DMS153 treated with DMSO at 0.1 percent for 48 hours (cell line): ENCODE data around the gene UGT3A1.
"Not testable (repeated sequence)": the region's sequence is repeated elsewhere in the genome, so short reads cannot be mapped to it uniquely, and the experiment has no call there.

Source experiments
- DNase-seq: peaks from one replicate; lab custom pipeline; 2025; ENCODE audit not compliant: unreplicated experiment; lab: John Stamatoyannopoulos, UW

The UGT3A1 gene, protein sequence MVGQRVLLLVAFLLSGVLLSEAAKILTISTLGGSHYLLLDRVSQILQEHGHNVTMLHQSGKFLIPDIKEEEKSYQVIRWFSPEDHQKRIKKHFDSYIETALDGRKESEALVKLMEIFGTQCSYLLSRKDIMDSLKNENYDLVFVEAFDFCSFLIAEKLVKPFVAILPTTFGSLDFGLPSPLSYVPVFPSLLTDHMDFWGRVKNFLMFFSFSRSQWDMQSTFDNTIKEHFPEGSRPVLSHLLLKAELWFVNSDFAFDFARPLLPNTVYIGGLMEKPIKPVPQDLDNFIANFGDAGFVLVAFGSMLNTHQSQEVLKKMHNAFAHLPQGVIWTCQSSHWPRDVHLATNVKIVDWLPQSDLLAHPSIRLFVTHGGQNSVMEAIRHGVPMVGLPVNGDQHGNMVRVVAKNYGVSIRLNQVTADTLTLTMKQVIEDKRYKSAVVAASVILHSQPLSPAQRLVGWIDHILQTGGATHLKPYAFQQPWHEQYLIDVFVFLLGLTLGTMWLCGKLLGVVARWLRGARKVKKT

DNA sequence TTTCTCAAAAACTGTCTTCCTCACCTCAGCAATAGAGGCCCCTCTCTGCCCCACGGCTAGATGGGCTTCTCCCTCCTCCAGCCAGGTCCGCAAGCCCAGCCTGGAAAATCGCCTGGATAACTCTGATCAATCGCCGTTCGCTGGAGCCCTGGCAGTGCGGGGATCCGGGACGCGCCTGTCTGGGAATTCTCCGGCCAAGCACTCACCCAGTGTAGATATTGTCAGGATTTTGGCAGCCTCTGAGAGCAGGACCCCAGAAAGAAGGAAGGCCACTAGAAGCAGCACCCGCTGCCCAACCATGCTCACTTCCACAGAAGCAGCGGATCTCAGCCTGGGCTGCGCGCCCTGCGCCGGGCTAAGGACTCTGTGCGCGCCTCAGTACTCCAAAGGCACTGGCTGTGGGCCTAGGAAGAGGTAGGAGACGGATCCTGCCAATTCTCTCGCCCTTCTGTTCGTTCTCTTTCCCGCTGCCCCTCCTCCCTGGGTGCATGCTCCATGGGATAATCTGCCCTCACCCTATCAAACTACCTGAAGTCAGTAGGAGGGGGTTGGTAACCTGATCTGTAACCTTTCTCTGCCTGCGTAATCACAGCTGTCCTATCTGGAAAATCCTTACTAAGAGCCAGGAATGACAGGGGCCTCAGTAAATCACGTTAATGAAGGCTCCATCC, at the start of gene UGT3A1:
Gene UGT3A1, minus strand, starts transcription at position 450 of the 671 bp plus-strand sequence. Its CDS starts 150 bp downstream, at position 300.
- no peak for DNase-seq

DNA sequence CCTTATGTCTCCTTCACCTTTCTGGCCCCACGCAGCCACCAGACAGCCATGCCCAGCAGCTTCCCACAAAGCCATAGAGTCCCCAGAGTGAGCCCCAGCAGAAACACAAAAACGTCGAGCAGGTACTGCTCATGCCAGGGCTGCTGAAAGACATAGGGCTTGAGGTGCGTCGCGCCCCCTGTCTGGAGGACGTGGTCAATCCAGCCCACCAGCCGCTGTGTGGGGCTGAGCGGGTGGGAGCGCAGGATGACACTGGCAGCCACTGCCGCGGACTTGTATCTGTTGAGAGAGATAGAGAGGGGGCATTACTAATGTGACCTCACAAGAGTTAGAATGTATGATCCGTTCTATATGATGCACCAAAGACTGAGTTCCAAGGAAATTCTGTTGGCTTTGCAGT, 44.5 kb upstream of the UGT3A1 start:
- DNase-seq, result no peak

GRCh38 chr5:36034536-36035134, 43.4 kb upstream of the UGT3A1 start:
- DNase-seq, result not testable (repeated sequence)

DNA sequence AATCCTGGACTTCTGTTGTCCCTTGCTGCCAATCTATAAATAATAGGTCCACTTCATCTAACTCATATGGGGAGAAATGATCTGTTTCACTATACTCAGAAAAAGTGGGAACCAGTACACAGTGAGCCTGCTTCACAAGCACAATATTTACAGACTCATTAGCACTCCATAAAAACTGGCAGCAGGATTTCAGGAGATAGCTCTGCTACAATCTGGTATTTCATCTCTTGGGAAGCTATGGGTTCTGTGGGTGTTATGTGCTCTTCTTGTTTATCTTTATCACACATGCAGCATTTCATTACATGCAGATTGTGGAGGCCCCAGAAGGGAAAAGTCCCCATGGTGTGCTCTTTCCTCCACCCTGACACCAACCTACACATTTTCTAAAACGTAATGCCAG, 42.3 kb upstream of the UGT3A1 start:
- no peak for DNase-seq

DNA sequence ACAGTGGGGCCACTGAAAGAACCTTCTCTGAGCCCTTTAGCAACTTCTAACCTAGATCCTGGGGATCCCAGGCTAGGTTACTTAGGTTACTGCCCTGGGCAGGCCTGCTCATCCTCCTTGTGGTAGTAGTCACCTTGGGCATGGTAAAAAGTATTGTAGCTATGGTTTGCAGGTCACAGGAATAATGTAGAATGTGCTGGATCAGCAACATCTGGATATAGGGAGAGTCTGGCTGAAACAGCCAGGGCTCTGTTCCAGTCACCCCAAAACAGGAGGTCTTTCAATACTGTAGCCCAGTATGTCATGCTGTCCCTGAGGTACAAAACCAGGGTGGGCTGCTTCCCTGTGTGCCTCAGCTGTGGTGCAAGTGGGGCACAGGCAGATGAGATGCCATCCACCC, 41.9 kb upstream of the UGT3A1 start:
- no peak for DNase-seq

DNA sequence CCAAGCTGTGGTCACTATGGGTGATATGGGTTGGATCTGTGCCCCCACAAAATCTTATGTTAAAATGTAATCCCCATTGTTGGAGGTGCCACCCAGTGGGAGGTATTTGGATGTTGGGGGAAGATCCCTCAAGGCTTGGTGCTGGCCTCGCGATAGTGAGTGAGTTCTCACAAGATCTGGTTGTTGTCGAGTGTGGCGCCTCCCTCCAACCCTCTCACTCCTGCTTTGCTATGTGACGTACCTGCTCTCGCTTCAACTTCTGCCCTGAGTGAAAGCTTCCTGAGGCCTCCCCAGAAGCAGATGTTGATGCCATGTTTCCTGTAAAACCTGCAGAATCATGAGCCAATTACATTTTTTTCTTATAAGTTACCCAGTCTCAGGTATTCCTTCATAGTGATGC, 40.0 kb upstream of the UGT3A1 start:
- DNase-seq, result no peak

DNA sequence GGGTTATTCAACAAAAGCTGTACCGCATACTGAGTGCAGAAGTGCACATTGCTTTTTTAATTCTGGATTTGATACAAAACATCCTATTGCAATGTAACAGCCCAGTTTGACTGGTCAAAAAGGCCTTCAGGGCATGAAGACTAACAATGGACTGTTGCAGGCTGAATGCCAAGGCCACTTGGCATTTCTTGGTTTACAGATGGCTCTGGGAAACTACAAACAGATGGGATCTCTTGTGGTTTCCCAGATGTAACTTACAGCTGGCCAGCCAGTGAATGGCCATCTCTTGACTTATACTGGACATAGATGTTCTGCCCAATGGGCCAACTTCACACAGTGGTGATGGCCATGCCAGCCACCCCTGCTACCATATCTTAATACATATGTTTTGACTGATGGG, 38.7 kb upstream of the UGT3A1 start:
- no peak for DNase-seq

DNA sequence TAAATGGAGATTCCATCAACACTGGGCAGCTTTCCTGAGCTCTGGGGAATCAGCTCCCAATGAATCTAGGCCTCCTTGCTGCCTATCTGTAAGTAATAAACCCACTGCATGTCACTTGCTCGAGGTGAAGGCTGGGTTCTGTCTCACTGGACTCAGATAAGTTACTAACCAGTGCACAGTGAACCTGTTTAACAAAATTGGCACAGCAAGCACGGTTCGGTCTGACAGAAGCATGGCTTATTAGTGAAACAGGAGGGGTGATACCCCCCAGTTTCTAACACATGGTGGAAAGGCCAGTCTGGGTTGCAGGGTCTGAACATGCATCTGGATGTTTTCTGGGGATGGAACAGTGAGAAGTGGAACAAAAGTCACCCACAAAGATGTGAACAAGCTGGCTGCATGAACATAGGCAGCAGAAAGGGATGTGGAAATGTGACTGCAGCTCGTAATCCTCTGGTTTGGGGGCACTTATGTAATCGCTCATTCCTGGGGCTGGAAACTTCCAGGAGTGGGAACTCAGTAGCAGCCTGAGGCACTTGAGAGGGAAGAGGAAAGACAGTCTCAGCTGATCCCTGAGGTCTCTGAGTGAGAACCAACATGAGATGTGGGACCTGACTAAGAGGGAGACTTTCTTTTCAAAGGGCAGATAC, 37.8 kb upstream of the UGT3A1 start:
- no peak for DNase-seq

- DNase-seq, result no peak
Measured at GRCh38 chr5:36027711-36028110, 36.5 kb upstream of the UGT3A1 start.

- no peak for DNase-seq
Measured at GRCh38 chr5:36026706-36027465, 35.7 kb upstream of the UGT3A1 start.

DNA sequence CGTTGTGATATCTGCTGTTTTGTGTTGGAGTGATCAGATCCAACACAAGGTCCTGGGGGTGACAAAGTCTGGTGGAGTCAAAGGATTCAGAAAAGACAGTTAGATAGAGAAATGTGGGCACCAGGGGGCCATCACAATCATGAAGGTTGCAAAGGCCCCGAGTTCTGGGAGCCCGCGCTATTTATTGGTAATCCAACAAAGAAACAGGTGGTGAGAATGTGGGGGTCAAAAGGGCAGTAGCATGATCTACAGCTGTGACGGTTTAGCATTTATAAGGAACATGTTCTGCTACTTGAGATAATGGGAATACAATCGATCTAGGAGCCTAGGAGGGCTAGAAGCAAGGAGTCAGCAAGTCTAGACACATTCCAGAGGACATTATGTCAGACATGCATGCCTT, 31.1 kb upstream of the UGT3A1 start:
- not testable (repeated sequence) for DNase-seq

GRCh38 chr5:36019584-36019983, 28.4 kb upstream of the UGT3A1 start:
- not testable (repeated sequence) for DNase-seq

GRCh38 chr5:36017622-36018021, 26.4 kb upstream of the UGT3A1 start:
- DNase-seq, result no peak

DNA sequence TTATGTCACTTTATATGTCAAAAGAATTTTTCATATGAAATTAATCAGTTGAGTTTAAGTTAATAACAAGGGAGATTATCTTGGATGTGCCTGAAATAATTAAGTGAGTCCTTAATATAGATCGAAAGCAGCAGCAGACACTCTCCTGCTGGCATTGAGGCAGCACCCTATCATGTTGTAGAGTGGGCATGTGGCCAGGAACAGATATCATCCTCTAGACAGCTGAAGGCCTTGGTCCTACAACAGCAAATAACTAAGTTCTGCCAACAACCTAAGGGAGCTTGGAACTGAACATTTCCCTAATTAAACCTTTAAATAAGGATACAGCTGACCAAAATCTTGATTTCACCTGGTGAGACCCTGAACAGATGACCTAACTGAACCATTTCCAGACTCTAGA, 25.8 kb upstream of the UGT3A1 start:
- no peak for DNase-seq

GRCh38 chr5:36013182-36013581, 22.0 kb upstream of the UGT3A1 start:
- DNase-seq, result no peak

GRCh38 chr5:36009698-36010097, 18.5 kb upstream of the UGT3A1 start:
- no peak for DNase-seq

DNA sequence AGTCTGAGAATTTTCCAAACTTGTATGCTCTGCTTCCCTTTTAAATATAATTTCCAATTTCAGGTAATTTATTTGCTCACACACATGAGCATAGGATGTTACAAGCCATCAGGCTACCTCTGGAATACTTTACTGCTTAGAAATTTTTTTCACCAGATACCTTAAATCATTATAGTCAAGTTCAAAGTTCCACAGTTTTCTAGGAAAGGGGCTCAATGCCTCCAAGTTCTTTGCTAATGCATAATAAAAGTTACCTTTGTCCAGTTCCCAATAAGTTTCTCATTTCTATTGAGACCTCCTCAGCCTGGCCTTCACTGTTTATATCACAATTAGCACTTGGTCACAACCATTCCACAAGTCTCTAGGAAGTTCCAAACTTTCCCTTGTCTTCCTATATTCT, 16.2 kb upstream of the UGT3A1 start:
- DNase-seq, result no peak

DNA sequence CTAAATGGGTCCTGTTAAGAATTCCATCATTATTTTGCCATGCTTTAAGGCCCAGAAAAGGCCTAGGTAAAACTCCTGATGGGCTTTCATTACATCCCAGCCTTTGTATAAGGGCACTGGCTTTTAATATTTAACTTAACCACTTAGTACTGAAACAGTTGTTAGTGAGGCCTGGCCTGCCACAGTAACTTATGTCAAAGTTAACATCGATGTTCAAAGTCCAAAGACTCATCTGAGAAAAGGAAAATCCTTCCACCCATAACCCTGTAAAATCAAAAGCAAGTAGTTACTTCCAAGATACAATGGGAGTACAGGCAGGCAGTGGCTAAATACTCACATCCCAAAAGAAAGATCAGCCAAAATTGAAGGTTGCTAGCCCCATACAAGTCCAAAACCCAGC, 15.0 kb upstream of the UGT3A1 start:
- no peak for DNase-seq

DNA sequence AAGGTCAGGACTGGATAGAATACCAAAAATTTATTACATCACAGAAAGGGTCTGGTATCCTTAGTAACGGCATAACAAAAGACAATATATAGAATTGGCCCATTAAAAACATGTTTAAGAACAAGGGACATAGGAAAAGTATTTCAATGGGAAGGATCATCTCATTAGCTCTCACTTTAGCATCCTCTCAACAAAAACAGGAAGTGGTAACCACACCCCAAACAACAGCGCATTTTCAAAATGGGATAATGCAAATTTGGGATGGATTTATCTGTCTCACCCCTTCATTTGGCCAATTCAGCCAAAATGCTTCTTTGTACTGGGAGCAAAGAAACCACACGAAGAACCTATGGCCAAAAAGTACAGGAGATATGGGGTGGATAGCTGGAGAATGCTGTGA, 9.8 kb upstream of the UGT3A1 start:
- DNase-seq, result no peak

DNA sequence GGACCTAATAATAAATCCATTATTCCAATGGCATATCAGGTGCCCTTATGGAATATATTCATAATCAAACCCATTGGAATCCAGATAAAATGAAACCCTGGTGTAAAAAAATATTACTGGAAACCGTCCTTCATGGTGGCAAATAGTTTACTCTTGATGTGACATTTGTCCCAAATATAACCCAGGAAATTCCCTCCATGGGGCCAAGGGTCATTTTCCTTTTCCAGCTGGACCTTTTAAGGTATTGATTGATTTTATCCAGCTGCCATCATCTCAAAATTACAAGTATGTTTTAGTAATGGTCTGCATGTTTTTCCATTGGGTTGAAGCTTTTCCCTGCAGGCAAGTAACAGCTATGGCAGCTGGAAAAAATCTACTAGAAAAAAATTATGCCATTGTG, 8.4 kb upstream of the UGT3A1 start:
- DNase-seq, result no peak

DNA sequence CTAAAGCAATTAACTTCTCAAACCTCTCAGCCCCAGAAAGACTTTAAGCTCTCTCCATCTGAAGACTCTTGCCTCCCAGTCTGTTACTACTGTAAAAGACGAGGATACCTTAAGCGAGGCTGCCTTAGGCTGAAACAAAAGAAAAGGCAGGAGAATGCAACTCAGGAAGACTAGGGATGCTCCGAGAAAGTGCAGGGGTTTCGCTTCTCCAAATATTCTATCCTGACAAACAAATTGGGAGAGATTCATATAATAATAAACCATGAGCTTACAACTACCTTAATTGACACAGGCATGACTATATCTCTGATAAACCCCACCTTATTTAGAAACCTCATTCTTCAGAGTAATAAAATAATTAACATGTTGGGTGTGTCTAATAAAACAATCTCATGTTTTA, 4.9 kb upstream of the UGT3A1 start:
- no peak for DNase-seq
